Measurements from ENCODE around the gene SERPINB13. TPM values are rescaled to one million over a fixed set of nuclear protein-coding genes. Genes with fewer than 3 reads are reported as not detected.

SERPINB13 gene
- not detected in 2 replicates for total RNA-seq (2012; rRNA removed)

GRCh38 chr18:63586966-63587365 is at the start of gene SERPINB13:
TSS of gene SERPINB13 (plus strand) at chr18:63587343. CDS start at chr18:63588668, 1,325 bp downstream.
- Histone ChIP-seq H3K9ac (ENCODE audit: low read depth, low read length) (no peak within 1 kb of the TSS), H3K9me3 (replicated peaks; ENCODE audit: low read length) (no peaks in the 10 kb centered on the region), H3K4me3 (ENCODE audit: low read length) (no peak within 1 kb of the TSS)

GRCh38 chr18:63539904-63540510 is 47.1 kb upstream of the SERPINB13 start:
- Histone ChIP-seq H3K4me3 (ENCODE audit: low read length) (no peak overlapping the region), H3K9ac (ENCODE audit: low read depth, low read length) (no peak overlapping the region), H3K36me3 (ENCODE audit: insufficient read depth, low read length) (no peaks in the 10 kb centered on the region), H3K4me2 (ENCODE audit: low read length) (peak overlapping the region; percentile 6), H3K27me3 (ENCODE audit: control insufficient read depth, insufficient read depth, low read length) (no peaks in the 10 kb centered on the region), H3K9me3 (replicated peaks; ENCODE audit: low read length) (no peaks in the 10 kb centered on the region), H3K4me1 (ENCODE audit: control insufficient read depth, insufficient read depth, low read length) (peaks cover 10% of the 10 kb centered on the region)

More at GRCh38 chr18:63586966-63587365, at the start of gene SERPINB13:
- H3K27me3 ChIP-seq (ENCODE audit: control insufficient read depth, insufficient read depth, low read length) = peaks cover 5% of the 10 kb centered on the region
- H3K4me2 ChIP-seq (ENCODE audit: low read length) = no peak within 1 kb of the TSS
- H3K4me1 ChIP-seq (ENCODE audit: control insufficient read depth, insufficient read depth, low read length) = no peaks in the 10 kb centered on the region
- no peaks in the 10 kb centered on the region for H3K36me3 ChIP-seq (ENCODE audit: insufficient read depth, low read length)

GRCh38 chr18:63542069-63542468 is 45.1 kb upstream of the SERPINB13 start, which contains the start of gene SERPINB12:
TSS of gene SERPINB12 (plus strand) at chr18:63542369. CDS start at chr18:63556160, 13,791 bp downstream.
- Histone ChIP-seq H3K4me2 (ENCODE audit: low read length) (no peak within 1 kb of the TSS), H3K27me3 (ENCODE audit: control insufficient read depth, insufficient read depth, low read length) (no peaks in the 10 kb centered on the region), H3K4me3 (ENCODE audit: low read length) (no peak within 1 kb of the TSS), H3K4me1 (ENCODE audit: control insufficient read depth, insufficient read depth, low read length) (peaks cover 10% of the 10 kb centered on the region), H3K9me3 (replicated peaks; ENCODE audit: low read length) (no peaks in the 10 kb centered on the region), H3K36me3 (ENCODE audit: insufficient read depth, low read length) (no peaks in the 10 kb centered on the region), H3K9ac (ENCODE audit: low read depth, low read length) (no peak within 1 kb of the TSS)

- Histone ChIP-seq H3K4me3 (ENCODE audit: low read length) (no peak overlapping the region), H3K4me2 (ENCODE audit: low read length) (no peak overlapping the region), H3K9me3 (replicated peaks; ENCODE audit: low read length) (no peaks in the 10 kb centered on the region), H3K9ac (ENCODE audit: low read depth, low read length) (no peak overlapping the region), H3K27me3 (ENCODE audit: control insufficient read depth, insufficient read depth, low read length) (no peaks in the 10 kb centered on the region), H3K4me1 (ENCODE audit: control insufficient read depth, insufficient read depth, low read length) (peaks cover 10% of the 10 kb centered on the region), H3K36me3 (ENCODE audit: insufficient read depth, low read length) (no peaks in the 10 kb centered on the region)
Observed at GRCh38 chr18:63544017-63544416, 43.1 kb upstream of the SERPINB13 start.

GRCh38 chr18:63545000-63545399 is 42.1 kb upstream of the SERPINB13 start:
- Histone ChIP-seq H3K4me3 (ENCODE audit: low read length) (no peak overlapping the region), H3K4me2 (ENCODE audit: low read length) (no peak overlapping the region), H3K36me3 (ENCODE audit: insufficient read depth, low read length) (no peaks in the 10 kb centered on the region), H3K9me3 (replicated peaks; ENCODE audit: low read length) (no peaks in the 10 kb centered on the region), H3K27me3 (ENCODE audit: control insufficient read depth, insufficient read depth, low read length) (no peaks in the 10 kb centered on the region), H3K9ac (ENCODE audit: low read depth, low read length) (no peak overlapping the region), H3K4me1 (ENCODE audit: control insufficient read depth, insufficient read depth, low read length) (peaks cover 4% of the 10 kb centered on the region)

- Histone ChIP-seq H3K9me3 (replicated peaks; ENCODE audit: low read length) (no peaks in the 10 kb centered on the region), H3K4me1 (ENCODE audit: control insufficient read depth, insufficient read depth, low read length) (peaks cover 15% of the 10 kb centered on the region), H3K9ac (ENCODE audit: low read depth, low read length) (no peak overlapping the region), H3K4me2 (ENCODE audit: low read length) (no peak overlapping the region), H3K27me3 (ENCODE audit: control insufficient read depth, insufficient read depth, low read length) (no peaks in the 10 kb centered on the region), H3K36me3 (ENCODE audit: insufficient read depth, low read length) (no peaks in the 10 kb centered on the region), H3K4me3 (ENCODE audit: low read length) (no peak overlapping the region)
Observed at GRCh38 chr18:63550068-63550467, 37.1 kb upstream of the SERPINB13 start.

GRCh38 chr18:63551769-63552168 is 35.4 kb upstream of the SERPINB13 start:
- Histone ChIP-seq H3K27me3 (ENCODE audit: control insufficient read depth, insufficient read depth, low read length) (no peaks in the 10 kb centered on the region), H3K36me3 (ENCODE audit: insufficient read depth, low read length) (no peaks in the 10 kb centered on the region), H3K4me2 (ENCODE audit: low read length) (no peak overlapping the region), H3K4me3 (ENCODE audit: low read length) (no peak overlapping the region), H3K4me1 (ENCODE audit: control insufficient read depth, insufficient read depth, low read length) (peaks cover 15% of the 10 kb centered on the region), H3K9ac (ENCODE audit: low read depth, low read length) (no peak overlapping the region), H3K9me3 (replicated peaks; ENCODE audit: low read length) (no peaks in the 10 kb centered on the region)

- Histone ChIP-seq H3K36me3 (ENCODE audit: insufficient read depth, low read length) (no peaks in the 10 kb centered on the region), H3K9me3 (replicated peaks; ENCODE audit: low read length) (no peaks in the 10 kb centered on the region), H3K9ac (ENCODE audit: low read depth, low read length) (peak overlapping the region; percentile 66), H3K27me3 (ENCODE audit: control insufficient read depth, insufficient read depth, low read length) (no peaks in the 10 kb centered on the region), H3K4me3 (ENCODE audit: low read length) (peak overlapping the region; percentile 28), H3K4me1 (ENCODE audit: control insufficient read depth, insufficient read depth, low read length) (peaks cover 15% of the 10 kb centered on the region), H3K4me2 (ENCODE audit: low read length) (peak overlapping the region; percentile 55)
Observed at GRCh38 chr18:63552581-63552980, 34.6 kb upstream of the SERPINB13 start.

- no peaks in the 10 kb centered on the region for H3K9me3 ChIP-seq (replicated peaks; ENCODE audit: low read length)
- H3K4me2 ChIP-seq (ENCODE audit: low read length) = peak overlapping the region; percentile 55
- H3K4me1 ChIP-seq (ENCODE audit: control insufficient read depth, insufficient read depth, low read length) = peaks cover 15% of the 10 kb centered on the region
- H3K4me3 ChIP-seq (ENCODE audit: low read length) = peak overlapping the region; percentile 28
- no peaks in the 10 kb centered on the region for H3K27me3 ChIP-seq (ENCODE audit: control insufficient read depth, insufficient read depth, low read length)
- H3K9ac ChIP-seq (ENCODE audit: low read depth, low read length) = peak overlapping the region; percentile 66
- H3K36me3 ChIP-seq (ENCODE audit: insufficient read depth, low read length) = no peaks in the 10 kb centered on the region
Observed at GRCh38 chr18:63553081-63553480, 34.1 kb upstream of the SERPINB13 start.

- Histone ChIP-seq H3K36me3 (ENCODE audit: insufficient read depth, low read length) (no peaks in the 10 kb centered on the region), H3K9ac (ENCODE audit: low read depth, low read length) (no peak overlapping the region), H3K9me3 (replicated peaks; ENCODE audit: low read length) (no peaks in the 10 kb centered on the region), H3K4me3 (ENCODE audit: low read length) (no peak overlapping the region), H3K4me1 (ENCODE audit: control insufficient read depth, insufficient read depth, low read length) (no peaks in the 10 kb centered on the region), H3K4me2 (ENCODE audit: low read length) (no peak overlapping the region), H3K27me3 (ENCODE audit: control insufficient read depth, insufficient read depth, low read length) (no peaks in the 10 kb centered on the region)
Observed at GRCh38 chr18:63559567-63560491, 27.3 kb upstream of the SERPINB13 start.

- peaks cover 13% of the 10 kb centered on the region for H3K27me3 ChIP-seq (ENCODE audit: control insufficient read depth, insufficient read depth, low read length)
- H3K9ac ChIP-seq (ENCODE audit: low read depth, low read length) = no peak overlapping the region
- H3K9me3 ChIP-seq (replicated peaks; ENCODE audit: low read length) = no peaks in the 10 kb centered on the region
- no peaks in the 10 kb centered on the region for H3K36me3 ChIP-seq (ENCODE audit: insufficient read depth, low read length)
- no peaks in the 10 kb centered on the region for H3K4me1 ChIP-seq (ENCODE audit: control insufficient read depth, insufficient read depth, low read length)
- no peak overlapping the region for H3K4me2 ChIP-seq (ENCODE audit: low read length)
- no peak overlapping the region for H3K4me3 ChIP-seq (ENCODE audit: low read length)
Observed at GRCh38 chr18:63562284-63562683, 24.9 kb upstream of the SERPINB13 start.

Data from skeletal muscle satellite cell (primary cell).